OCI-LY3 (cell line): ENCODE results near the gene PRKAR1B.

Source experiments
- CTCF ChIP-seq: fragments of 200-600, 300-600 bp; sonication (generic); IDR thresholded peaks from 2 replicates; pipeline ENCODE4 v1.5.1; 2014; ENCODE audit warnings: antibody characterized with exemption, low read length, low read depth
- EZH2phosphoT487 ChIP-seq: fragments of 200-600 bp; shearing (Covaris generic); IDR thresholded peaks from 2 replicates; pipeline ENCODE4 v1.6.1; 2018; ENCODE audit warnings: antibody characterized with exemption, mixed run types, low read depth

- TF ChIP-seq CTCF, result no peak
- TF ChIP-seq EZH2phosphoT487, result no peak
These were observed 155.9 kb downstream of the PRKAR1B start for GRCh38 chr7:571096-571717.
